Upper lobe of left lung (tissue), 4 donors: ENCODE results near the gene LCE2A.

ENCODE experiments used
- CTCF ChIP-seq, 6 experiments: fragments of 450-650 bp in 4 of 6; fragments of 200-600 bp in 2 of 6; sonication (generic) in 2 of 6; IDR thresholded peaks; one replicate each; pipeline ENCODE4 v1.5.1; 2016 to 2019; ENCODE audit warnings: antibody characterized with exemption in 6 of 6
- EP300 ChIP-seq, 4 donors: sonication (generic); formaldehyde crosslinking; IDR thresholded peaks; one replicate each; pipeline ENCODE4 v1.5.1; 2017; ENCODE audit warnings: antibody characterized with exemption in 4 of 4, control low read depth in 2 of 4

GRCh38 chr1:152745289-152745704 lies 47.2 kb downstream of the LCE2A start:
- TF ChIP-seq CTCF (IDR thresholded peaks at IDR 0.05) (no peak), EP300 (IDR thresholded peaks at IDR 0.05) (no peak)
